Uterus (tissue), 2 donors: Measurements from ENCODE around the gene PPP1R8.

Source experiments
- POLR2A ChIP-seq, 2 donors: fragments of 450-650 bp; IDR thresholded peaks; one replicate each; pipeline ENCODE4 v1.6.1; 2016; ENCODE audit warnings: antibody characterized with exemption in 2 of 2, mild to moderate bottlenecking in 1 of 2, moderate library complexity in 1 of 2
- TF ChIP-seq, protein P1 (sequence below), 4 experiments: fragments of 200-600 bp in 2 of 4; fragments of 450-650 bp in 2 of 4; sonication (generic) in 2 of 4; IDR thresholded peaks; one replicate each; pipeline ENCODE4 v1.5.1; 2016 to 2019; ENCODE audit warnings: antibody characterized with exemption in 4 of 4, mild to moderate bottlenecking in 2 of 4, moderate library complexity in 1 of 4

DNA sequence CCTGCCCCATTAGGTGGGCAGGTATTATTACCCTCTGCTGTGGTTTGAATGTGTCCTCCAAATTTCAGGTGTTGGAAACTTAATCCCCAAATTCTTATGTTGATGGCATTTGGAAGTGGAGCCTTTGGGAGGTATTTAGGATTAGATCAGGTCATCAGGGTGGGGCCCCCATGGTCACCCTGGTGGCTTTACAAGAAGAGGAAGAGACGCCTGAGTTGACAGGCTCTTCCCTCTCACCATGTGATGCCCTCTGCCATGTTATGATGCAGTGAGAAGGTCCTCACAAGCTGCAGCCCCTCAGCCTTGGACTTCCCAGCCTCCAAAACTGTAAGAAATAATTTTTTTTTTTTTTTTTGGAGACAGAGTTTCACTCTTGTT is 32.9 kb downstream of the PPP1R8 start:
- TF ChIP-seq, protein P1, sequence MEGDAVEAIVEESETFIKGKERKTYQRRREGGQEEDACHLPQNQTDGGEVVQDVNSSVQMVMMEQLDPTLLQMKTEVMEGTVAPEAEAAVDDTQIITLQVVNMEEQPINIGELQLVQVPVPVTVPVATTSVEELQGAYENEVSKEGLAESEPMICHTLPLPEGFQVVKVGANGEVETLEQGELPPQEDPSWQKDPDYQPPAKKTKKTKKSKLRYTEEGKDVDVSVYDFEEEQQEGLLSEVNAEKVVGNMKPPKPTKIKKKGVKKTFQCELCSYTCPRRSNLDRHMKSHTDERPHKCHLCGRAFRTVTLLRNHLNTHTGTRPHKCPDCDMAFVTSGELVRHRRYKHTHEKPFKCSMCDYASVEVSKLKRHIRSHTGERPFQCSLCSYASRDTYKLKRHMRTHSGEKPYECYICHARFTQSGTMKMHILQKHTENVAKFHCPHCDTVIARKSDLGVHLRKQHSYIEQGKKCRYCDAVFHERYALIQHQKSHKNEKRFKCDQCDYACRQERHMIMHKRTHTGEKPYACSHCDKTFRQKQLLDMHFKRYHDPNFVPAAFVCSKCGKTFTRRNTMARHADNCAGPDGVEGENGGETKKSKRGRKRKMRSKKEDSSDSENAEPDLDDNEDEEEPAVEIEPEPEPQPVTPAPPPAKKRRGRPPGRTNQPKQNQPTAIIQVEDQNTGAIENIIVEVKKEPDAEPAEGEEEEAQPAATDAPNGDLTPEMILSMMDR (IDR thresholded peaks at IDR 0.05) = no peak
- no peak for TF ChIP-seq POLR2A (IDR thresholded peaks at IDR 0.05)
